Eye (tissue), 1 donor: ENCODE measurements around the gene SHROOM2.
"Not testable (repeated sequence)": the region's sequence is repeated elsewhere in the genome, so short reads cannot be mapped to it uniquely, and the experiment has no call there.

Source experiments
- DNase-seq: peaks from one replicate; pipeline ENCODE4 v3.0.0-alpha.2; 2015

Gene SHROOM2

DNA sequence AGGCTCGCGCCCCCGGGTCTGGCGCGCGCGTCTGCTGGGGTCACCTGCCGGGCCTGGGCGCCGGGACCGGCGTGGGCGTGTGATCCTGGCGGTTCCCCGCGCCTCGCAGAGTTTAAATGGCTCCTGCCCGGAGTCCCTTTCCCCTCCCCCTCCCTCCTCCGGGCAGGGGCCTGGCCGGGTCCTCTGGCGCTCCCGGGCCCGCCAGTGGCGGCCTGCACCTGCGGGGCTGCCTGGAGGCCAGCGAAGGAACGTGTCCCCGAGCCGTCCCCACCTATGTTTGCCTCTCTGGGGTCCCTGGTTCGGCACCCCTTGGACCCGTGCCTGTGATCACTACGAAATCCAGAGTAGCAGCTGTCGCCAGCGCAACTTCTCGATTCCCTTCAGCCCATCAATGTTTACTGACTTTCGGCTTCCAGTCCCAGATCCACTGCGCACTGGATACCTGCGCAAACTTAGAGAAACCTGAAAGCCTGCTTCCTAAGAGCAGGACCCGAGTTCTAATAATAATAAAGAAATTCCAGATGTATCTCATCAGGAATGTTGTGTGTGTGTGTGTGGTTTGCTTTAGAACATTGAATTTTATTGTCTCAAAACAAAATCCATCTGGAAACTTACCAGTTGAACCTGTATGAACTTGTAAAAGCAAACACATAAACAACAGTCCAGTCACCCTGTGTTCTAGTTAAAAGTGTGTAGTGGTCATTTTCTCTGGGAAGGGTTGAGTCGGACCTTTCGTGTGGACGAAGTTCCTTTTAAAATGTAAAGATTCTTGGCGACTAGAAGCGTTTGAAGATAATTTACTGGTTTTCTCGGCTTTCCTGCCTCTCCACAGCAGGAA lies 788 bp downstream of the SHROOM2 start:
- DNase-seq, result peak; percentile 50

- DNase-seq, result no peak
Measured at GRCh38 chrX:9788911-9789310, 2.7 kb downstream of the SHROOM2 start.

GRCh38 chrX:9789555-9789954 lies 3.3 kb downstream of the SHROOM2 start:
- no peak for DNase-seq

- DNase-seq, result no peak
Measured at GRCh38 chrX:9790866-9791265, 4.6 kb downstream of the SHROOM2 start.

DNA sequence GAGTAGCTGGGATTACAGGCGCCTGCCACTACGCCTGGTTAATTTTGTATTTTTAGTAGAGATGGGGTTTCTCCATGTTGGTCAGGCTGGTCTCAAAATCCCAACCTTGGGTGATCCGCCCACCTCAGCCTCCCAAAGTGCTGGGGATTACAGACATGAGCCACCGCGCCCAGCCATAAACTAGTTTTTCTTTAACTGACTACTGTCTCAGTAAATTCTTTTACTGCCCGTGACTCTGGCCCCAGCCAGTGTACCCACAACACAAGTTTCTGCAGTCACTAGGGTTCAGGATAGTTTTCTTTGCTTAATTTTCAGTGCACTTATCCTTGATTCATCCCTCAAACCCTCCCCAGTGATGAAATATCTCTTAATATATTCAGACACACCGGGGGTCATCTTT lies 8.3 kb downstream of the SHROOM2 start:
- DNase-seq, result no peak

DNA sequence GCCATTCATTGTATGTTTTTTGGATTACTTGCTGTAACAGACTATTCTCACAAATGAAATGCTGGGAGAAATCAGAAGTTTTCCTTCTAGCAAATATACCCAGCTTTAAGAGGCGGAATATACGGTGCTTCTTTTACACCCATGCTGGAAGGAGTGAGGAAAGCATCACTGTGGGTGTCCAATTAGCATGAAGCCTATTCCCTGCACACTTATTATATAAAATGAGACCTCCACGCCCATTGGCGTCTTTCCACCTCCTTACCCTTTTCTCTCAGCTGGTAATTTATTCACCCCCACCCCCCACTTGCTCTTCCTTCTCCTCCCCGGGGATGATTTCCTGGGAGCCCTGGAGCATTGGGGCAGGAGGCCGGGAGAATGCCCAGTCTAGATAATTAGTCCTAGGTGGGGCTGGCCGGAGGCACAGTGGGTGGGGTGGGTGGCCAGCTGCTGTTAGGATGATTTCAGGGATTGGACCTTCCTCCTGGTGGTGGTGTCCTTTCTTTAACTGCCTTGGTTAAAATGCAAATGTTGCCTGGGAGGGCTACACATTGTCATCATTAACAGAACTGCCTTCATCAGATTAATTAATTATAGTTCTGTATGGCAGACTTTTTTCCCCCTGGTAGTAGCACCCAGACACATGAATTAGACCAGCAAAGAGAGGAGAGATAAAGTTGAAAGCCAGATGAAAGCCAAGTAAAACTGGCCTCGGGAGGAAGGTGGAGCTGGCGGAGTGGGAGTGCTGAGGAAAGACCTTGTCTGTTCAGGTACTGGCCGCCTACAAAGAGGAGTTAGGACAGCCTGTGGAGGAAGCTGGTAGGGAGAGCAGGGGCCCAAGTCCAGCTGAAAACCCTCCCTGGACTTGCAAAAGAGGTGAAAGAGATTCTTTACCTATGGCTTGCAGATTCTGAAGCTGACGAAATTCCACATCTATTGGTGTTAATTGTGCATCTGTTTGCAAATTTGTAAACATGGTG lies 11.4 kb downstream of the SHROOM2 start:
- DNase-seq, result no peak

DNA sequence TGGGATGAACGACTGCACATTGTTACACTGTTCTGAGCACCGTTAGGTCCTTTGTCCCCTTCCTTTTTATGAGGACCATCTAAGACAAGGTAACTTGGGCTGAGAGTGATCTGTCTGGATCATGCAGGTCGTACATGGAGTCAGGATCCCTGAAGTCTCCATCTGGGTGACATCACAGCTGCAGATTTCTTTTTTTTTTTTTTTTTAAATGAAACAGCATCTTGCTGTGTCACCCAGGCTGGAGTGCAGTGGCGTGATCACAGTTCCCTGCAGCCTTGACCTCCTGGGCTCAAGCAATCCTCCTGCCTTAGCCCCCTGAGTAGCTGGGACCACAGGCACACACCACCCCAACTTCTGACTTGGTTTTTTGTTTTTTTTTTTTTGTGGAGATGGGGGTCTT lies 16.5 kb downstream of the SHROOM2 start:
- no peak for DNase-seq

DNA sequence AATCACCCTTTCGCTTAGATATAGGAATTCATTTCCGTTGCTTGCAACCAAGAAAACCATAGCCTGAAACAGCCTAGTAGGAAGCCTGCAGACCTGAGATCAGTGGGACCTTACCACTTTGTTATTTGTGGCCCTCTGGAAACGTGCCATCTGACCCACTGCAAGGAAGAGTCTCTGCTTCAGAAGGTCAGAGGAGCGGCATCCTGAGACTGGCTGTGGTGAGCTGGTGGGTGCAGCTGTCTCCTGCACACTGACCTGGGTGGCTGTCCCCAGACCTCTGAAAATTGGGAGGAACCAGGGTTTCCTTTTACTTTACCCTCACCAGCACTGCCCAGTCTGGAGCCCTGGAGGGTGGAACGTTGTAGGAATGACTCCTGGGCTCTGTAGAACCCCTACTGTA lies 18.2 kb downstream of the SHROOM2 start:
- no peak for DNase-seq

GRCh38 chrX:9805956-9806355 lies 19.7 kb downstream of the SHROOM2 start:
- no peak for DNase-seq

DNA sequence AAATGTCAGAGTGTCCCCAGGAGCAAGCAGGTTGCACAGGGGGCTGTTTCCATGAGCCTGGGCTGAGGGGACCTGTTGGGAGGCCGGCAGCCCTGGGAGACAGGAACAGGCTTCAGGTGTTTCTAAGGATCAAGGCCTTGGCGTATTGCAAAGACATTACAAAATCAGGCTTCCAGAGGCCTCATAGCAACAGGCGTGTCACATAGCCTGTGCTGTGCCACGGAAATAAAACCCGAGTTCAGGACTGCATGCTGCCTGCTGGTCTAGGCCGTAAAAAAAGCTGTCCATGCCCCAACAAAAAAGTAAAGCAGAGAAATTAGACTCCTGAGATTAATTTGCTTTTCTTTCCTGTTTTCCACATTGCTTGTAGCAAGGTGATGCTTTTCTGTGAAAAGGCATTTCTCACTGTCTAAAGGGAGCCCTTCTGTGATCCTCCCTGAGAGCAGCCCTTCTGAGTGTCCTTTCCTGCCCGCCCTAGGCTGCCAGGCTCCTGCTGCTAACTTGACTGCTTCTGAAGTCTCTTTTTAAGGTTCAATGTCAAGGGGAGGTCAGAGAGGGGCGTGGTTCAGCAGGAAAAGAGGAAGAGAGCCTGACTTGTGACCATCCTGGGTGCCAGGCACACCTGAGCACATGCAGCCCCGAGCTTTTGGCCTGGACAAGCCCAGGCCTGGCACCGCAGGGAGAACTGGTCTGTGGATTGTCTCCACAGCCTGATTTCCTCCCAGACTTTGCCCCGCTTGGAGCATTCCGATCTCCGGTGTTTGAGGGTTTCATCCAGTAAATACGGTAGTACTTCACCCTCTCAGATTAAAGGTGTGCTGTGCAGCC lies 21.3 kb downstream of the SHROOM2 start:
- DNase-seq, result no peak

GRCh38 chrX:9809876-9810275 lies 23.6 kb downstream of the SHROOM2 start:
- not testable (repeated sequence) for DNase-seq

DNA sequence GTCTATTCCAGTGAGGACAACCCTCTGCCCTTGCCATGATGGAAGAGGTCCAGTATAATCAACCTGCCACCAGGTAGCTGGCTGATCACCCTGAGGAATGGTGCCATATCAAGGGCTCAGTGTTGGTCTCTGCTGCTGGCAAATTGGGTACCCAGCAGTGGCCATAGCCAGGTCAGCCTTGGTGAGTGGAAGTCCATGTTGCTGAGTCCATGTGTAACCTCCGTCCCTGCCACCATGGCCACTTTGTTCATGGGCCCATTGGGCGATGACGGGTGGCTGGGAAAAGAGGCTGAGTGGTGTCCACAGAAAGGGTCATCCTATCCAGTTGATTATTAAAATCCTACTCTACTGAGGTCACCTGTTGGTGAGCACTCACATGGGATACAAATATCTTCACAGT lies 24.9 kb downstream of the SHROOM2 start:
- not testable (repeated sequence) for DNase-seq

GRCh38 chrX:9816084-9816700 lies 30.0 kb downstream of the SHROOM2 start:
- no peak for DNase-seq

DNA sequence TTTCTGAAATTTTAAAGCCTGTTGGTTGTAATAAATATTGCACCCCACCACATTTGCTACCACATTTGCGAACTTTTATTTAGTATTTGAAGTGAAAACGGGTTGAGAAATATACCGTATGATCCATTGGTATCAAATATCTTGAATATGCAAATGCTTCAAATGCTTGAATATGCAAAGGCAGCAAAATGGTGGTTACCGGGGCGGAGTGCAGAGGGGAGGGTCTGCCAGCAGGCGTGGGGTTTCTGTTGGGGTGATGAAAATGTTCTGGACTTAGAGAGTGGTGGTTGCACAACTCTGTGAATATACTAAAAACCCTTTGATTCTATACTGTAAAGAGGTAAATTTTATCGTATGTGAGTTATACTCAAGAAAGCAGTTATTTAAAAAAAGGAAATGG lies 35.3 kb downstream of the SHROOM2 start:
- DNase-seq, result no peak

- DNase-seq, result peak; percentile 13
Measured at GRCh38 chrX:9824554-9824953, 38.3 kb downstream of the SHROOM2 start.

- DNase-seq, result no peak
Measured at GRCh38 chrX:9825129-9825790, 39.0 kb downstream of the SHROOM2 start.

DNA sequence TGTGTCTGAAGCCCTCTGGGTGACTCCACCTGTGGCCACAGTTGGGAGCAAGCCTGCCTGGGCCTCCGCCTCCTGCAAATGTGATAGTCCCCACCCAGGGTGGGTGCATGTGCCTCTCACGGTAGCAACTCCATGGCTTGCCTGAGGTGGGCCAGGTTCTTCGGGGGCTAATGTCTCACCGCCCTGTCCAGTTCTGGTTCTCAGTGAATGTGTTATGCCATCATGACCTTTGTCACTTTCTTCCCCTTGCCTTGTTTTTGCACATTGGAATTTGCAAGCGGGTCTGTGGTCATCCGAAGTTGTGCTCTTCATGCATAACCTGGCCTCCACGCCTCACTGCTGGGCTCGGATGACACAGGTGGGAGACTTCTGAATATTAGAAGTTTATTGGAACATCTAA lies 39.7 kb downstream of the SHROOM2 start:
- DNase-seq, result no peak

GRCh38 chrX:9829308-9830267 lies 43.4 kb downstream of the SHROOM2 start:
- no peak for DNase-seq

GRCh38 chrX:9832811-9833210 lies 46.6 kb downstream of the SHROOM2 start:
- peak; percentile 35 for DNase-seq

- DNase-seq, result no peak
Measured at GRCh38 chrX:9835585-9836210, 49.5 kb downstream of the SHROOM2 start.
